OCI-LY7 (cell line): ENCODE measurements around the gene SART3. TPM values are rescaled to one million over a fixed set of nuclear protein-coding genes. Genes with fewer than 3 reads are reported as not detected.

Experiments used
- BruUV-seq: library from RNA; stranded (reverse); fragments of 400-500 nt; replicated peaks from 2 replicates; lab custom pipeline; 2021; lab: Mats Ljungman, UMichigan
- CTCF ChIA-PET: fragments of 300-600 bp; sonication (Branson Sonifier 250); formaldehyde crosslinking; loops from one replicate; lab custom pipeline; 2022; ENCODE audit warnings: antibody characterized with exemption; ENCODE audit not compliant: unreplicated experiment; lab: Charles Lee
- POLR2A ChIA-PET: fragments of 300-600 bp; sonication (Branson Sonifier 250); formaldehyde crosslinking; loops from one replicate; lab custom pipeline; 2022; ENCODE audit warnings: antibody characterized with exemption; lab: Charles Lee
- DNase-seq: peaks from one replicate; pipeline ENCODE4 v3.0.0-alpha.2; 2015; ENCODE audit warnings: low spot score
- H2AFZ ChIP-seq: fragments of 200-600 bp; sonication (generic), shearing (Covaris generic); 2 replicates; pipeline ENCODE4 v1.6.1; 2014; ENCODE audit warnings: mild to moderate bottlenecking, antibody characterized with exemption, low read length, moderate library complexity
- H3K27ac ChIP-seq: fragments of 200-600 bp; sonication (generic); 2 replicates; pipeline ENCODE4 v1.5.1; 2014; ENCODE audit warnings: mixed run types, low read depth, mild to moderate bottlenecking, moderate library complexity, low read length, inconsistent platforms; ENCODE audit not compliant: poor library complexity, severe bottlenecking
- H3K36me3 ChIP-seq: fragments of 200-600 bp; sonication (generic); 2 replicates; pipeline ENCODE4 v1.6.1; 2014; ENCODE audit warnings: mild to moderate bottlenecking, antibody characterized with exemption, low read length, moderate library complexity, mixed read lengths; ENCODE audit not compliant: insufficient read depth
- H3K4me1 ChIP-seq: fragments of 200-600 bp; sonication (generic); 2 replicates; pipeline ENCODE4 v1.5.1; 2014; ENCODE audit warnings: mild to moderate bottlenecking, low read length; ENCODE audit not compliant: insufficient read depth, poor library complexity, severe bottlenecking
- H3K4me2 ChIP-seq: fragments of 200-600 bp; sonication (generic); 2 replicates; pipeline ENCODE4 v1.6.1; 2014; ENCODE audit warnings: mild to moderate bottlenecking, low read length
- H3K4me3 ChIP-seq: fragments of 200-600 bp; sonication (generic); 2 replicates; pipeline ENCODE4 v1.5.1; 2014; ENCODE audit warnings: mild to moderate bottlenecking, low read depth, low read length; ENCODE audit not compliant: poor library complexity, severe bottlenecking
- H3K79me2 ChIP-seq: fragments of 200-600 bp; sonication (generic); 2 replicates; pipeline ENCODE4 v1.6.1; 2016; ENCODE audit warnings: low read depth, mild to moderate bottlenecking, low read length, moderate library complexity, mixed read lengths; ENCODE audit not compliant: insufficient read depth
- H3K9me2 ChIP-seq: fragments of 200-600 bp; sonication (generic); 2 replicates; pipeline ENCODE4 v1.6.1; 2016; ENCODE audit warnings: mild to moderate bottlenecking, low read length, mixed read lengths; ENCODE audit not compliant: insufficient read depth
- H3K9me3 ChIP-seq: fragments of 200-600 bp; sonication (generic); 2 replicates; pipeline ENCODE4 v1.6.1; 2014; ENCODE audit warnings: mild to moderate bottlenecking, mixed run types, low read length, mixed read lengths
- H4K20me1 ChIP-seq: fragments of 200-600 bp; sonication (generic); 2 replicates; pipeline ENCODE4 v1.6.1; 2014; ENCODE audit warnings: mild to moderate bottlenecking, antibody characterized with exemption, low read length, moderate library complexity, mixed read lengths; ENCODE audit not compliant: insufficient read depth
- EZH2phosphoT487 ChIP-seq: fragments of 200-600 bp; sonication (generic); IDR thresholded peaks from 2 replicates; pipeline ENCODE4 v1.6.1; 2018; ENCODE audit warnings: low read depth, borderline replicate concordance, mild to moderate bottlenecking, mixed run types, antibody characterized with exemption, low read length, moderate library complexity, mixed read lengths
- intact Hi-C: fragments of 100-400 bp; cut with micrococcal nuclease; formaldehyde crosslinking; loops from one replicate; pipeline ENCODE4 v1.10.0; 2022; ENCODE audit not compliant: unreplicated experiment
- total RNA-seq, 2 experiments: library from RNA; depleted of rRNA in 1 of 2; stranded (reverse); fragments of >200 nt in 1 of 2; shearing (Covaris generic) in 1 of 2; gene quantifications; 2 replicates each; pipeline ENCODE4 v1.2.3, GENCODE V29; 2014 to 2022
- TF ChIP-seq, protein P1 (sequence below): fragments of 200-600 bp; sonication (generic); conservative IDR thresholded peaks from 2 replicates; pipeline ENCODE4 v1.5.1; 2014; ENCODE audit warnings: mild to moderate bottlenecking, antibody characterized with exemption, low read length, moderate library complexity, mixed read lengths

SART3 gene
- total RNA-seq, 2 experiments from 2014 or later: 143 to 211 TPM

DNA sequence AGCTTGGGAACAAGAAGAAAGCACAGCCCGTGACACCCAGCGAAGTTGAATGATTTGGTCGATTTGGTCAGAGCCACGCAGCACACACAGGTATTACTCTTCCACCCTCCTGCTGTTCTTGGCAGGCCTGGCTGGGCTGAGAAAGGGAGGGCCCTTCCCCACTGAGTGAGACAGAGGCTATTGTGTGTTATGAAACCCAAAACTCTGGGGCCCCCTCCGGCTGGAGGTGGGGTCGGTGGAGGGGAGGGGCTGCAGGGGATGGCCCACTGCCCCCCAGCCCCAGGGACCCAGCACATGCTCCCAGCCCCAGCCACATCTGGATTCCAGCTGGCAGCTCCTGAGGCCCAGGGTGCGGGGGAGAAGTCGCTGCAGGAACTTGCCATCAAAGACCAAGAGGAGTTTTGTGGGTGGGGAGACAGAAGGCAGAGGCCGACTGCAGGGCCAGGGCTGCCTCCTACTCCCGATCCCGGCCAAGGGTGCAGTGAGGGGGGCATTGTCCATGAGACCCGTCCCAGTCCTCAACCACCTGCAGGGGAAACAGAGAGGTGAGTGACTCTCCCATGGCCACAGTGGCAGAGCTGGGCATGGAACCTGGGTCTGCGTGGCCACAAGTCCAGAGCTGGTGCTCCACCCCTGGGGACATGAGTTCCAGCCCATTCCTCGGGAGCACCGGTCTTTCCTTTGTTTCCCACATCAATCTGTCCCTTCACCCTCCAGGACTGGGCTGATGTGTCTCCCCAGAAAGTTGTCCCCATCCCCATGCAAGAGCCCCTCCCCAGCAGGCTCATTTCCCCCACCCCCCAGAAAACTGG is 28.3 kb upstream of the SART3 start:
- H4K20me1 ChIP-seq: no peaks in the 10 kb centered on the region
- no peak overlapping the region for H3K27ac ChIP-seq
- H3K36me3 ChIP-seq: no peaks in the 10 kb centered on the region
- no peaks in the 10 kb centered on the region for H3K4me1 ChIP-seq
- H3K4me3 ChIP-seq: no peak overlapping the region
- H2AFZ ChIP-seq: no peak overlapping the region
- no peak for DNase-seq
- CTCF ChIA-PET: interaction anchor here (0.9 kb wide), 1 partner anchor 10 kb away, joined by 3 read pairs; no protein-coding TSS in a partner anchor
- H3K79me2 ChIP-seq: no peaks in the 10 kb centered on the region
- intact Hi-C loops: no loop called here
- H3K9me3 ChIP-seq: no peaks in the 10 kb centered on the region
- no peak overlapping the region for H3K4me2 ChIP-seq
- BruUV-seq: no TSS peak
- no peak for TF ChIP-seq EZH2phosphoT487
- TF ChIP-seq, protein P1, sequence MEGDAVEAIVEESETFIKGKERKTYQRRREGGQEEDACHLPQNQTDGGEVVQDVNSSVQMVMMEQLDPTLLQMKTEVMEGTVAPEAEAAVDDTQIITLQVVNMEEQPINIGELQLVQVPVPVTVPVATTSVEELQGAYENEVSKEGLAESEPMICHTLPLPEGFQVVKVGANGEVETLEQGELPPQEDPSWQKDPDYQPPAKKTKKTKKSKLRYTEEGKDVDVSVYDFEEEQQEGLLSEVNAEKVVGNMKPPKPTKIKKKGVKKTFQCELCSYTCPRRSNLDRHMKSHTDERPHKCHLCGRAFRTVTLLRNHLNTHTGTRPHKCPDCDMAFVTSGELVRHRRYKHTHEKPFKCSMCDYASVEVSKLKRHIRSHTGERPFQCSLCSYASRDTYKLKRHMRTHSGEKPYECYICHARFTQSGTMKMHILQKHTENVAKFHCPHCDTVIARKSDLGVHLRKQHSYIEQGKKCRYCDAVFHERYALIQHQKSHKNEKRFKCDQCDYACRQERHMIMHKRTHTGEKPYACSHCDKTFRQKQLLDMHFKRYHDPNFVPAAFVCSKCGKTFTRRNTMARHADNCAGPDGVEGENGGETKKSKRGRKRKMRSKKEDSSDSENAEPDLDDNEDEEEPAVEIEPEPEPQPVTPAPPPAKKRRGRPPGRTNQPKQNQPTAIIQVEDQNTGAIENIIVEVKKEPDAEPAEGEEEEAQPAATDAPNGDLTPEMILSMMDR: no peak
- POLR2A ChIA-PET: interaction anchor here (0.6 kb wide), 2 partner anchors 331 to 367 kb away, joined by 4 to 8 read pairs; no protein-coding TSS in a partner anchor
- no peaks in the 10 kb centered on the region for H3K9me2 ChIP-seq

DNA sequence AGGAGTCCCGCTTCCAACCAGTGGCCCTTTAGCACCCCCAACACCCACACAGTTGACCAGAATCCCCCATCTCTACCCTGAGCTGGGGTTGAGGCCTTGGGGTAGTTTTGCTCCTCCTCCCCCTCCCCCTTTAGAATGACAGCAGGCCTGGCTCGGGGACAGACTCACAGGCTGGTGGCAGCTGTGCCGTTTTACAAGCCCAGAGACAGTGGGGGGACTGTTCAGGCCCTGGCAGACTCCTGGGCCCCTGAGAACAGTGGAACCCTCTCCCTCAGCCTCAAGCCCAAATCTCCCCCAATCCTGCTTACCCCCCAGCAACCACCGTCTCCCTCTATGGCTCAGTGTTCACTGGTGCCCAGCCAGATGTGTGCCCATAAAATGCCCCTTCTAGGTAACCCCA is 26.9 kb upstream of the SART3 start:
- intact Hi-C loops: no loop called here
- Histone ChIP-seq H3K4me3 (no peak overlapping the region), H3K79me2 (no peaks in the 10 kb centered on the region), H3K4me1 (no peaks in the 10 kb centered on the region), H3K9me3 (no peaks in the 10 kb centered on the region), H2AFZ (no peak overlapping the region), H3K27ac (no peak overlapping the region), H3K9me2 (no peaks in the 10 kb centered on the region), H3K4me2 (no peak overlapping the region), H4K20me1 (no peaks in the 10 kb centered on the region), H3K36me3 (no peaks in the 10 kb centered on the region)
- DNase-seq: no peak
- no peak for TF ChIP-seq EZH2phosphoT487
- TF ChIP-seq, protein P1: no peak
- ChIA-PET CTCF (no interaction called here), POLR2A (no interaction called here)
- BruUV-seq: no TSS peak

DNA sequence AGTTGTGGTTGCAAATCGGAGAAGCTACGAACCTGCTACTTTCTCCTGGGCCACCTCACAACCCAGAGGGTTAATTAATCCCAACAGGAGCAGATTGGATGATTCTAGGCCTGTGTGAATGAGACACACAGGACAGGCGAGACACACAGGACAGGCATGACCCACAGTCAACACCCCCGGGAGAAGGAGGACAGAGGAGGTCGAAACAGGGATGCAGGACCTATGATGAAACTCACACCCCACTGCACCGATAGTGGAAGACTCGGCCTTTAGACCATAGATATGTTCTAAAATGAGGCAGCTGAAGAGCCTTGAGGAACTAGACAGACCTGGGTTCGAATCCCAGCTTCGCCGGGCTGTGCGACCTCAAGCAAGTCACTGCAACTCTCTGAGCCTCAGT is 25.3 kb upstream of the SART3 start:
- H3K4me1 ChIP-seq: no peaks in the 10 kb centered on the region
- TF ChIP-seq, protein P1: no peak
- TF ChIP-seq EZH2phosphoT487: no peak
- no peaks in the 10 kb centered on the region for H3K9me2 ChIP-seq
- no peak overlapping the region for H3K27ac ChIP-seq
- H4K20me1 ChIP-seq: no peaks in the 10 kb centered on the region
- H3K4me3 ChIP-seq: no peak overlapping the region
- BruUV-seq: no TSS peak
- no peak for DNase-seq
- ChIA-PET POLR2A (no interaction called here), CTCF (no interaction called here)
- H3K4me2 ChIP-seq: no peak overlapping the region
- no peak overlapping the region for H2AFZ ChIP-seq
- intact Hi-C loops: no loop called here
- H3K36me3 ChIP-seq: no peaks in the 10 kb centered on the region
- H3K9me3 ChIP-seq: no peaks in the 10 kb centered on the region
- no peaks in the 10 kb centered on the region for H3K79me2 ChIP-seq
